Measurements from ENCODE around the gene ALG1.
"Not testable (repeated sequence)": the region's sequence is repeated elsewhere in the genome, so short reads cannot be mapped to it uniquely, and the experiment has no call there.

ALG1 gene

GRCh38 chr16:5103296-5104032 lies 31.8 kb downstream of the ALG1 start:
- not testable (repeated sequence) for DNase-seq

GRCh38 chr16:5105039-5105438 lies 33.4 kb downstream of the ALG1 start:
- not testable (repeated sequence) for DNase-seq

GRCh38 chr16:5108505-5109158 lies 37.0 kb downstream of the ALG1 start:
- no peak for DNase-seq

GRCh38 chr16:5110933-5111332 lies 39.3 kb downstream of the ALG1 start:
- DNase-seq, result not testable (repeated sequence)

- DNase-seq, result not testable (repeated sequence)
These were observed 45.2 kb downstream of the ALG1 start for GRCh38 chr16:5116780-5117295.

- DNase-seq, result peak; percentile 65
These were observed 45.9 kb downstream of the ALG1 start for GRCh38 chr16:5117300-5118087.

GRCh38 chr16:5131467-5132004 lies 59.9 kb downstream of the ALG1 start:
- DNase-seq, result not testable (repeated sequence)

GRCh38 chr16:5132915-5133600 lies 61.4 kb downstream of the ALG1 start:
- DNase-seq, result not testable (repeated sequence)

- DNase-seq, result not testable (repeated sequence)
These were observed 63.3 kb downstream of the ALG1 start for GRCh38 chr16:5134739-5135452.

All from NCI-H1092 (cell line).